PC-9 (cell line): ENCODE measurements around the gene CD1E. TPM values are rescaled to one million over a fixed set of nuclear protein-coding genes. Genes with fewer than 3 reads are reported as not detected.

Source experiments
- BruUV-seq: library from RNA; stranded (reverse); fragments of 400-500 nt; replicated peaks from 2 replicates; lab custom pipeline; 2021; lab: Mats Ljungman, UMichigan
- CTCF ChIA-PET: fragments of 300-600 bp; sonication (Branson Sonifier 250); formaldehyde crosslinking; loops from one replicate; lab custom pipeline; 2022; ENCODE audit warnings: antibody characterized with exemption; lab: Charles Lee
- POLR2A ChIA-PET: fragments of 300-600 bp; sonication (Branson Sonifier 250); formaldehyde crosslinking; loops from one replicate; lab custom pipeline; 2022; ENCODE audit warnings: antibody characterized with exemption; ENCODE audit not compliant: unreplicated experiment; lab: Charles Lee
- DNase-seq, 2 experiments: peaks; one replicate each; pipeline versions ENCODE4 v3.0.0 to v3.0.0-alpha.2; 2015 to 2022; ENCODE audit warnings: mixed read lengths in 1 of 2
- H2AFZ ChIP-seq: fragments of 200-600 bp; sonication (generic); 2 replicates; pipeline ENCODE4 v1.8.1; 2017; ENCODE audit warnings: antibody characterized with exemption
- H3F3A ChIP-seq: fragments of 200-600 bp; sonication (generic); 2 replicates; pipeline ENCODE4 v1.8.1; 2017; ENCODE audit warnings: antibody characterized with exemption, mild to moderate bottlenecking, low read depth; ENCODE audit not compliant: insufficient read depth
- H3K27ac ChIP-seq: fragments of 200-600 bp; sonication (generic); 2 replicates; pipeline ENCODE4 v1.6.1; 2016; ENCODE audit warnings: mixed run types
- H3K27me3 ChIP-seq: fragments of 200-600 bp; sonication (generic); 2 replicates; pipeline ENCODE4 v1.6.1; 2016; ENCODE audit warnings: low read depth, mixed run types; ENCODE audit not compliant: insufficient read depth
- H3K36me3 ChIP-seq: fragments of 200-600 bp; sonication (generic); 2 replicates; pipeline ENCODE4 v1.6.1; 2016; ENCODE audit warnings: low read depth, mixed run types
- H3K4me1 ChIP-seq: fragments of 200-600 bp; sonication (generic); replicated peaks from 2 replicates; pipeline ENCODE4 v1.6.1; 2016; ENCODE audit warnings: mixed run types; ENCODE audit not compliant: insufficient read depth
- H3K4me2 ChIP-seq: fragments of 200-600 bp; sonication (generic); 2 replicates; pipeline ENCODE4 v1.6.1; 2017; ENCODE audit warnings: mixed run types
- H3K4me3 ChIP-seq: fragments of 200-600 bp; sonication (generic); 2 replicates; pipeline ENCODE4 v1.6.1; 2016; ENCODE audit warnings: mixed run types
- H3K79me2 ChIP-seq: fragments of 200-600 bp; sonication (generic); 2 replicates; pipeline ENCODE4 v1.6.1; 2017; ENCODE audit warnings: low read depth, mixed run types
- H3K9me2 ChIP-seq: fragments of 200-600 bp; sonication (generic); 2 replicates; pipeline ENCODE4 v1.8.1; 2017; ENCODE audit warnings: mild to moderate bottlenecking; ENCODE audit not compliant: insufficient read depth
- H3K9me3 ChIP-seq: fragments of 200-600 bp; sonication (generic); 2 replicates; pipeline ENCODE4 v1.8.1; 2016; ENCODE audit warnings: low read depth; ENCODE audit not compliant: insufficient read depth
- H4K20me1 ChIP-seq: fragments of 200-600 bp; sonication (generic); 2 replicates; pipeline ENCODE4 v1.8.1; 2017; ENCODE audit not compliant: insufficient read depth
- CTCF ChIP-seq: fragments of 200-600 bp; sonication (generic); conservative IDR thresholded peaks from 2 replicates; pipeline ENCODE4 v1.6.1; 2017; ENCODE audit warnings: mixed run types, antibody characterized with exemption, mild to moderate bottlenecking, moderate library complexity
- EZH2 ChIP-seq: fragments of 200-600 bp; sonication (generic); IDR thresholded peaks from 2 replicates; pipeline ENCODE4 v1.8.0; 2017; ENCODE audit warnings: antibody characterized with exemption, low read depth
- intact Hi-C: fragments of 100-400 bp; cut with micrococcal nuclease; formaldehyde crosslinking; loops from one replicate; pipeline ENCODE4 v1.10.0; 2022; ENCODE audit not compliant: unreplicated experiment
- total RNA-seq: library from RNA; stranded (reverse); gene quantifications from 2 replicates; pipeline ENCODE4 v1.2.3, GENCODE V29; 2021

The CD1E gene
- total RNA-seq, 1 experiment from 2014 or later = not detected

- TF ChIP-seq EZH2 (no peak), CTCF (no peak)
- Histone ChIP-seq H3K9me3 (no peaks in the 10 kb centered on the region), H3K4me3 (no peak within 1 kb of the TSS), H3K79me2 (no peaks in the 10 kb centered on the region), H3K4me1 (no peaks in the 10 kb centered on the region), H3K4me2 (no peak within 1 kb of the TSS), H3F3A (no peaks in the 10 kb centered on the region), H2AFZ (no peak within 1 kb of the TSS), H3K9me2 (no peaks in the 10 kb centered on the region), H4K20me1 (no peaks in the 10 kb centered on the region), H3K27me3 (no peaks in the 10 kb centered on the region), H3K36me3 (no peaks in the 10 kb centered on the region), H3K27ac (no peak within 1 kb of the TSS)
- BruUV-seq = no TSS peak
- CTCF ChIA-PET = no interaction called here
- intact Hi-C loops = no loop called here
- POLR2A ChIA-PET = no interaction called here
- no peak for DNase-seq
Measured at GRCh38 chr1:158398818-158399514, 45.3 kb downstream of the CD1E start, which contains the start of gene OR10T2. Gene OR10T2, minus strand, starts transcription at chr1:158399466. Its CDS starts 0 bp downstream, at chr1:158399466.

- no peaks in the 10 kb centered on the region for H3K9me3 ChIP-seq
- H2AFZ ChIP-seq = no peak overlapping the region
- H3K79me2 ChIP-seq = no peaks in the 10 kb centered on the region
- H4K20me1 ChIP-seq = no peaks in the 10 kb centered on the region
- no peaks in the 10 kb centered on the region for H3K36me3 ChIP-seq
- TF ChIP-seq EZH2 (no peak), CTCF (no peak)
- no peaks in the 10 kb centered on the region for H3K4me1 ChIP-seq
- POLR2A ChIA-PET = no interaction called here
- no peaks in the 10 kb centered on the region for H3K9me2 ChIP-seq
- no TSS peak for BruUV-seq
- H3K4me3 ChIP-seq = no peak overlapping the region
- no peak for DNase-seq
- no peaks in the 10 kb centered on the region for H3F3A ChIP-seq
- CTCF ChIA-PET = no interaction called here
- H3K27ac ChIP-seq = no peak overlapping the region
- intact Hi-C loops = no loop called here
- no peaks in the 10 kb centered on the region for H3K27me3 ChIP-seq
- no peak overlapping the region for H3K4me2 ChIP-seq
Measured at GRCh38 chr1:158400871-158401270, 47.2 kb downstream of the CD1E start.

- no peak for DNase-seq
- CTCF ChIA-PET = no interaction called here
- H3K9me3 ChIP-seq = no peaks in the 10 kb centered on the region
- H3K27ac ChIP-seq = no peak overlapping the region
- intact Hi-C loops = no loop called here
- peaks cover 4% of the 10 kb centered on the region; the same call in 1 of the 2 replicates for H3K9me2 ChIP-seq
- POLR2A ChIA-PET = no interaction called here
- H3F3A ChIP-seq = no peaks in the 10 kb centered on the region
- no peak overlapping the region for H3K4me3 ChIP-seq
- no peaks in the 10 kb centered on the region for H3K36me3 ChIP-seq
- no peak overlapping the region for H2AFZ ChIP-seq
- H3K4me2 ChIP-seq = no peak overlapping the region
- H4K20me1 ChIP-seq = no peaks in the 10 kb centered on the region; the same call in 1 of the 2 replicates
- H3K79me2 ChIP-seq = no peaks in the 10 kb centered on the region
- TF ChIP-seq CTCF (no peak), EZH2 (no peak)
- H3K4me1 ChIP-seq = no peaks in the 10 kb centered on the region
- no peaks in the 10 kb centered on the region for H3K27me3 ChIP-seq
- BruUV-seq = no TSS peak
Measured at GRCh38 chr1:158407092-158407491, 53.4 kb downstream of the CD1E start.

Other genes starting within 250 kb of the CD1E start
- not detected in 2 replicates for gene CD1D, start 173.0 kb upstream of the CD1E start, total RNA-seq
- gene CD1A, start 99.5 kb upstream of the CD1E start, total RNA-seq = not detected in 2 replicates
- not detected in 2 replicates for gene CD1C, start 64.0 kb upstream of the CD1E start, total RNA-seq
- gene CD1B, start 22.4 kb upstream of the CD1E start, total RNA-seq = not detected in 2 replicates
- gene OR10T2, start 45.6 kb downstream of the CD1E start, total RNA-seq = not detected in 2 replicates
- not detected in 2 replicates for gene OR10K2, start 72.3 kb downstream of the CD1E start, total RNA-seq
- not detected in 2 replicates for gene OR10K1, start 107.9 kb downstream of the CD1E start, total RNA-seq
- gene OR10R2, start 118.3 kb downstream of the CD1E start, total RNA-seq = not detected in 2 replicates
- gene OR6Y1, start 200.5 kb downstream of the CD1E start, total RNA-seq = not detected in 2 replicates
- not detected in 2 replicates for gene OR6P1, start 216.7 kb downstream of the CD1E start, total RNA-seq
- gene OR10X1, start 226.0 kb downstream of the CD1E start, total RNA-seq = not detected in 2 replicates